Mucosa of gallbladder (tissue), 1 donor: ENCODE results near the gene NLGN1. TPM values are rescaled to one million over a fixed set of nuclear protein-coding genes. Genes with fewer than 3 reads are reported as not detected.

ENCODE experiments used
- DNase-seq: peaks from one replicate; pipeline ENCODE4 v3.0.0-alpha.2; 2020; ENCODE audit warnings: low spot score
- total RNA-seq: library from RNA; stranded (reverse); gene quantifications from one replicate; pipeline ENCODE4 v1.2.1, GENCODE V29; 2021
- donor health status: DM: no; HTN: no; CAD: no.

The NLGN1 gene
- total RNA-seq, 1 donor from 2014 or later = 8.8 TPM

GRCh38 chr3:174275336-174275735 lies 877.8 kb downstream of the NLGN1 start:
- no peak for DNase-seq

GRCh38 chr3:174276826-174277225 lies 879.3 kb downstream of the NLGN1 start:
- no peak for DNase-seq

- no peak for DNase-seq
These were observed 880.5 kb downstream of the NLGN1 start for GRCh38 chr3:174278094-174278493.

GRCh38 chr3:174280186-174280585 lies 882.6 kb downstream of the NLGN1 start:
- DNase-seq = no peak

- peak; percentile 29 for DNase-seq
These were observed 887.8 kb downstream of the NLGN1 start for GRCh38 chr3:174285242-174285864.

- no peak for DNase-seq
These were observed 890.2 kb downstream of the NLGN1 start for GRCh38 chr3:174287705-174288104.

- DNase-seq = no peak
These were observed 897.1 kb downstream of the NLGN1 start for GRCh38 chr3:174294616-174295015.

GRCh38 chr3:174295306-174296092 lies 898.0 kb downstream of the NLGN1 start:
- no peak for DNase-seq

GRCh38 chr3:174302746-174303315 lies 905.3 kb downstream of the NLGN1 start:
- DNase-seq = no peak

- DNase-seq = no peak
These were observed 906.5 kb downstream of the NLGN1 start for GRCh38 chr3:174303907-174304560.

GRCh38 chr3:174308736-174309135 lies 911.2 kb downstream of the NLGN1 start:
- DNase-seq = no peak

- no peak for DNase-seq
These were observed 913.0 kb downstream of the NLGN1 start for GRCh38 chr3:174310475-174310983.

- no peak for DNase-seq
These were observed 917.7 kb downstream of the NLGN1 start for GRCh38 chr3:174315225-174315624.

- DNase-seq = no peak
These were observed 919.5 kb downstream of the NLGN1 start for GRCh38 chr3:174317005-174317404.

- DNase-seq = no peak
These were observed 920.6 kb downstream of the NLGN1 start for GRCh38 chr3:174318181-174318580.

- no peak for DNase-seq
These were observed 924.0 kb downstream of the NLGN1 start for GRCh38 chr3:174321548-174321947.

GRCh38 chr3:174322789-174323188 lies 925.2 kb downstream of the NLGN1 start:
- no peak for DNase-seq

- DNase-seq = no peak
These were observed 927.6 kb downstream of the NLGN1 start for GRCh38 chr3:174325171-174325570.

- no peak for DNase-seq
These were observed 928.5 kb downstream of the NLGN1 start for GRCh38 chr3:174325834-174326700.

- no peak for DNase-seq
These were observed 931.8 kb downstream of the NLGN1 start for GRCh38 chr3:174329321-174329720.

- DNase-seq = no peak
These were observed 932.8 kb downstream of the NLGN1 start for GRCh38 chr3:174330303-174330702.
